Measurements from ENCODE around the gene PDE4D. TPM values are rescaled to one million over a fixed set of nuclear protein-coding genes. Genes with fewer than 3 reads are reported as not detected.
"Not testable (repeated sequence)": the region's sequence is repeated elsewhere in the genome, so short reads cannot be mapped to it uniquely, and the experiment has no call there.

The PDE4D gene
- total RNA-seq, 1 donor from 2014 or later = 39.2 TPM

DNA sequence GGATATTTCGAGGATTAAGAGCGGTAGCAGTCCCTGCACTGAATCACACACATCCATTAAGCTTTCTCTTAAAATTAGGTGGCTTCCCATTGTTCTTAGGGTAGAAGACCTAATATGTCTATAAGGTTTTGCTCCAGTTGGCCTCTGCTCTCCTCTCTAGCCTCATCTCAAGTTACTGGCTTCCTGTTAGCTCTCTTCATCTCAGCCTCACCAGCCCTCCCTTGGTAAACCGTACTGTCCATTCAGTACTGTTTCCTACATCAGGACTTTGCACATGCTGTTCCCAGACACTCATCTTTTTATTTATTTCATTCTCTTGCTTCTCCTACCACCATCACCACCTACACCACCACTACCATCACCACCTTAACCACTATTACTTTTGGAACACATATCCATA is 428.6 kb downstream of the PDE4D start:
- no peaks in the 10 kb centered on the region for H3K27me3 ChIP-seq (ENCODE audit: control insufficient read depth, insufficient read depth, low read length)
- DNase-seq (ENCODE audit: low read depth) = no peak
- no peak overlapping the region for H3K4me3 ChIP-seq (ENCODE audit: low read depth, low read length)
- no peaks in the 10 kb centered on the region for H3K36me3 ChIP-seq (ENCODE audit: control insufficient read depth, insufficient read depth, low read length)
- TF ChIP-seq, protein P1, sequence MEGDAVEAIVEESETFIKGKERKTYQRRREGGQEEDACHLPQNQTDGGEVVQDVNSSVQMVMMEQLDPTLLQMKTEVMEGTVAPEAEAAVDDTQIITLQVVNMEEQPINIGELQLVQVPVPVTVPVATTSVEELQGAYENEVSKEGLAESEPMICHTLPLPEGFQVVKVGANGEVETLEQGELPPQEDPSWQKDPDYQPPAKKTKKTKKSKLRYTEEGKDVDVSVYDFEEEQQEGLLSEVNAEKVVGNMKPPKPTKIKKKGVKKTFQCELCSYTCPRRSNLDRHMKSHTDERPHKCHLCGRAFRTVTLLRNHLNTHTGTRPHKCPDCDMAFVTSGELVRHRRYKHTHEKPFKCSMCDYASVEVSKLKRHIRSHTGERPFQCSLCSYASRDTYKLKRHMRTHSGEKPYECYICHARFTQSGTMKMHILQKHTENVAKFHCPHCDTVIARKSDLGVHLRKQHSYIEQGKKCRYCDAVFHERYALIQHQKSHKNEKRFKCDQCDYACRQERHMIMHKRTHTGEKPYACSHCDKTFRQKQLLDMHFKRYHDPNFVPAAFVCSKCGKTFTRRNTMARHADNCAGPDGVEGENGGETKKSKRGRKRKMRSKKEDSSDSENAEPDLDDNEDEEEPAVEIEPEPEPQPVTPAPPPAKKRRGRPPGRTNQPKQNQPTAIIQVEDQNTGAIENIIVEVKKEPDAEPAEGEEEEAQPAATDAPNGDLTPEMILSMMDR (IDR thresholded peaks at IDR 0.05; ENCODE audit: insufficient read depth, low read length, poor library complexity, severe bottlenecking) = no peak

DNA sequence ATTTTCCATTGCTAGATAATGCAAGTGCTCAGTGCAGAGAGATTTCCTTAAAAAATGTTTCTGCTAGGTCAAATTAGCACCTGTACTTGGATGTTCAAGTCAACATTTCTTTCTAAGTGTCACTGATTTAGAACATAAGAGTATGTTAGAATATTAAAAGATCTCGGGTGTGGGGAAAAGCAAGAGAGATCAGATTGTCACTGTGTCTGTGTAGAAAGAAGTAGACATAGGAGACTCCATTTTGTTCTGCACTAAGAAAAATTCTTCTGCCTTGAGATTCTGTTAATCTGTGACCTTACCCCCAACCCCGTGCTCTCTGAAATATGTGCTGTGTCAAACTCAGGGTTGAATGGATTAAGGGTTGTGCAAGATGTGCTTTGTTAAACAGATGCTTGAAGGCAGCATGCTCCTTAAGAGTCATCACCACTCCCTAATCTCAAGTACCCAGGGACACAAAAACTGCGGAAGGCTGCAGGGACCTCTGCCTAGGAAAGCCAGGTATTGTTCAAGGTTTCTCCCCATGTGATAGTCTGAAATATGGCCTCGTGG is 429.8 kb downstream of the PDE4D start:
- not testable (repeated sequence) for H3K27me3 ChIP-seq (ENCODE audit: control insufficient read depth, insufficient read depth, low read length); H3K4me3 ChIP-seq (ENCODE audit: low read depth, low read length); DNase-seq (ENCODE audit: low read depth); H3K36me3 ChIP-seq (ENCODE audit: control insufficient read depth, insufficient read depth, low read length)

- DNase-seq (ENCODE audit: low read depth) = no peak
- H3K4me3 ChIP-seq (ENCODE audit: low read depth, low read length) = no peak overlapping the region
- no peaks in the 10 kb centered on the region for H3K36me3 ChIP-seq (ENCODE audit: control insufficient read depth, insufficient read depth, low read length)
- TF ChIP-seq, protein P1 (IDR thresholded peaks at IDR 0.05; ENCODE audit: insufficient read depth, low read length, poor library complexity, severe bottlenecking) = no peak
- H3K27me3 ChIP-seq (ENCODE audit: control insufficient read depth, insufficient read depth, low read length) = no peaks in the 10 kb centered on the region
These were observed 430.6 kb downstream of the PDE4D start for GRCh38 chr5:59462956-59463355.

DNA sequence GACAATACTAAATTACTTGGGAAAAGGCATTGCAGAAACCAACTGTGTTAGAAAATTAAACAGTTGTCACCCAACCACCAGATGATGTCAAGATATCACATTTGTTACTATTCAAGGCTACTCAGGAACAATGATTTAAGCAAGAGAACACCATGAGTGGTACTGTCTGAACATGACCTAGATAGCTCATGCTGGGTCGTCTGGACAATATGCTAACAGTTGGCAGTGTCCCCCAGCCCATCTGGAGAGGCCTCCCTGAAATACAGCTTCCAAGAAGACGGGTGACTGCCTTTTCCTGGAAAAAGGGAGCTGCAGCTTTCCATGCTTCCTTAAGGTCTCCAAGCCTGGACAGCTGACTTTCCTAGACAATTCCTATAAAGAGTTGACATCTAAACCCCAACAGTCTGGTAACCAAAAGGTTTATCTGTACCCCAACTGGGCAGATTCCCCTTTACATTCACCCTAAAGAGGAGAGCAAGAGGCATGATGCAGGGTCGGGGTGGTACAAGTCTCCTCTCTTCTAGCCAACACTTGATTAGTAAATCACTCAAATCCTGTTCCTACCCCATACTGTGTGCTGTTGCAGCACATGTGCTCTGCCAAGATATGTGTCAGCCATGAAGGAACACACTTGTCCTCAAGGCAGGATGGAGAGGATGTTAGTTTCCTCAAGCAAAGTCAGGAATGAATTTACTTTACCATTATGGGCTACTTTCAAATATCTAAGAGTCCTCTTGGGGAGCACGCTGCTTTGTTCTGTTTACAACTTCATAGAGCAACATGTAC is 433.0 kb downstream of the PDE4D start:
- no peak for DNase-seq (ENCODE audit: low read depth)
- TF ChIP-seq, protein P1 (IDR thresholded peaks at IDR 0.05; ENCODE audit: insufficient read depth, low read length, poor library complexity, severe bottlenecking) = no peak
- Histone ChIP-seq H3K36me3 (ENCODE audit: control insufficient read depth, insufficient read depth, low read length) (no peaks in the 10 kb centered on the region), H3K4me3 (ENCODE audit: low read depth, low read length) (no peak overlapping the region), H3K27me3 (ENCODE audit: control insufficient read depth, insufficient read depth, low read length) (no peaks in the 10 kb centered on the region)

DNA sequence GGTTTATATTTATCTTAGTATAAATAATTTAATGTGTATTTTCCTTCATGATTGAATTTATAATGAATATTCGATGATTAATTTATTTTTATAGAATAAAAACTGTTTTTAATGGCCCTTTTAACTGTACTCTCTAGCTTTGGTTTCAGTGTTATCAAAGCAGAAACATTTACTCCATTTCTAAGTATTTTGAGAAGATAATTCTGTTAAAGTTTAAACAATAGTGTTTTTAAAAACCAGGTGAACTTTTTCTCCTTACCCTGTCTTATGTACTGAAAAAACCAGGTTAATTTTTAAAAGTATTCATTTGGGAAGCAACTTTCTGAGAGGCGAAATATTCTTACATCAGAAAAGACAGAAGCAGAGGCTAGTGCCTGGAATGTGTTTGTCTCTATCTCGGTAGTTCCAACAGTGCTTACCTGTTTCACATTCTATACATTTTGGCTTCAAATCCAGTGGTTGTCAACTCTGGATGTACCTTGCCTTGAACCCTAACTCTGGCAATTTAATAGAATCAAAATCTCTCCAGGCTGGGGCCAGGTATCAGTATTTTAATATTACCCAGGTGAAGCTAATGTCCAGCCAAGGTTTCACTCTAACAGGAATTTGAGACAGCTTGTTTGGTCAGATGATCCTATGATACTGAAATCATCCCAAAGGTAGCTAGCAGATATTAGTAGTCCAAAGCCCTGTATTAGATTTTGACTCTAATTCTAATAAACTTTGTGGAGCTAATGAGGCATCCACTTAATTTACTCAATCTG is 434.4 kb downstream of the PDE4D start:
- TF ChIP-seq, protein P1 (IDR thresholded peaks at IDR 0.05; ENCODE audit: insufficient read depth, low read length, poor library complexity, severe bottlenecking) = no peak
- Histone ChIP-seq H3K36me3 (ENCODE audit: control insufficient read depth, insufficient read depth, low read length) (no peaks in the 10 kb centered on the region), H3K4me3 (ENCODE audit: low read depth, low read length) (no peak overlapping the region), H3K27me3 (ENCODE audit: control insufficient read depth, insufficient read depth, low read length) (no peaks in the 10 kb centered on the region)
- no peak for DNase-seq (ENCODE audit: low read depth)

DNA sequence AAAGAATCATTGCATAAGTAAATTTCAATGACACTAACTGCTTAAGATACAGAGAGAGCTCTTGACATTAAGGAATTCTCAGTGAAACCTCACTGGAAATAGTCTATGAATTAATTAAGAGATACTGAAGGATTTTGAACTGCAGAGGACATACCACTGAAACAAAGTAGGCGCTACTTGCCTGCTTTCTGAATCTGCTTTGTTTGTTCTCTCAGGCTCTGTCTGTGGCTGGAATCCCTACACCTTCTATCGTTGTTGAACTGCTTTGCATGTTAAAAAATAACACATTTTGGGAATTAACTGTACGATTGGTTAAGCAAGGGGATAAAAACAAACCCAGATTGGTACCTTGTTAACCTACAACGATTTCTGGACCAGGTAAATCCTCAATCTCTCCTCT is 435.2 kb downstream of the PDE4D start:
- no peak for DNase-seq (ENCODE audit: low read depth)
- TF ChIP-seq, protein P1 (IDR thresholded peaks at IDR 0.05; ENCODE audit: insufficient read depth, low read length, poor library complexity, severe bottlenecking) = no peak
- H3K36me3 ChIP-seq (ENCODE audit: control insufficient read depth, insufficient read depth, low read length) = no peaks in the 10 kb centered on the region
- H3K4me3 ChIP-seq (ENCODE audit: low read depth, low read length) = no peak overlapping the region
- no peaks in the 10 kb centered on the region for H3K27me3 ChIP-seq (ENCODE audit: control insufficient read depth, insufficient read depth, low read length)

Data from kidney epithelial cell (primary cell).